SK-N-DZ (cell line): Measurements from ENCODE around the gene HARS1.
"Not testable (repeated sequence)": the region's sequence is repeated elsewhere in the genome, so short reads cannot be mapped to it uniquely, and the experiment has no call there.

ENCODE experiments used
- DNase-seq: peaks from one replicate; pipeline ENCODE4 v3.0.0-alpha.2; 2015; ENCODE audit warnings: low spot score
- small RNA-seq, 2 experiments: library from RNA; depleted of rRNA; stranded (forward); fragments of <200 nt; gene quantifications; one replicate each; pipeline ENCODE3, GENCODE V24; 2014

HARS1 gene

DNA sequence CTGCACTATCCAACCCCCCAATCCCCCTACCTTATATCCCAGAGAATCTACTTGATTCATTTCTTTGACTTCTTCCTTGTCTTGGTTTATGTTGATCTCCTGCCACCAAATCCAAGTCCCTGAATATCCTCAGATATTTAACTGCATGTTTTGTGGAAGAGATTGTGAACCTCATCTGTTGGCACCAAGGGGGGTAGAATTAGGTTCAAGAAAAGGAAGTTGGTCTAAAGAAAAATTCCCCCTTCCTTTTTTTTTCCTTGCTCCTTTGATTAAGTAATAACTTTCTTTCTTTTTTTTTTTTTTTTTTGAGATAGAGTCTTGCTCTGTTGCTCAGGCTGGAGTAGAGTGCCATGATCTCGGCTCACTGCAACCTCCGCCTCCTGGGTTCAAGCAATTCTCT, 57.7 kb downstream of the HARS1 start:
- DNase-seq: no peak

DNA sequence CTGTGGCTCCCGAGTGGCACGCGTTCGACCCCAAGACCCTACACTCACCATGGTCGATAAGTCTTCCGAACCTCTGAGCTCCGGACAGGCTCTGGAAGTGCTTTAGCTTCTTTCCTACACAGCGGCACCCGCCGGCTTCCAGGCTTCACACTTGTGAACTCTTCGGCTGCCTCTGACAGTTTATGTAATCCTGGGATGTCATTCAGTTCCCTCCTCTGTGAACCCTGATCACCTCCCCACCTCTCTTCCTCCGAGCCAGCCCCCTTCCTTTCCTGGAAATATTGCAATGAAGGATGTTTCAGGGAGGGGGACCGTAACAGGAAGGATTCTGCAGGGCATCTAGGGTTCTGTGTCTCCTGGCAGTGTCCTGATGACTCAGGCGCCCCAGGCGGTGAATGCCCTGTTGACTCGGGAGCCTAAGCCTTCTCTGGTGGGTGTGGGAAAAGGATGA, 58.1 kb downstream of the HARS1 start, which contains the start of gene CD14:
Gene CD14, minus strand, starts transcription at position 155 of the 451 bp plus-strand sequence. Its CDS starts 104 bp downstream, at position 51.
- peak; percentile 57 for DNase-seq

DNA sequence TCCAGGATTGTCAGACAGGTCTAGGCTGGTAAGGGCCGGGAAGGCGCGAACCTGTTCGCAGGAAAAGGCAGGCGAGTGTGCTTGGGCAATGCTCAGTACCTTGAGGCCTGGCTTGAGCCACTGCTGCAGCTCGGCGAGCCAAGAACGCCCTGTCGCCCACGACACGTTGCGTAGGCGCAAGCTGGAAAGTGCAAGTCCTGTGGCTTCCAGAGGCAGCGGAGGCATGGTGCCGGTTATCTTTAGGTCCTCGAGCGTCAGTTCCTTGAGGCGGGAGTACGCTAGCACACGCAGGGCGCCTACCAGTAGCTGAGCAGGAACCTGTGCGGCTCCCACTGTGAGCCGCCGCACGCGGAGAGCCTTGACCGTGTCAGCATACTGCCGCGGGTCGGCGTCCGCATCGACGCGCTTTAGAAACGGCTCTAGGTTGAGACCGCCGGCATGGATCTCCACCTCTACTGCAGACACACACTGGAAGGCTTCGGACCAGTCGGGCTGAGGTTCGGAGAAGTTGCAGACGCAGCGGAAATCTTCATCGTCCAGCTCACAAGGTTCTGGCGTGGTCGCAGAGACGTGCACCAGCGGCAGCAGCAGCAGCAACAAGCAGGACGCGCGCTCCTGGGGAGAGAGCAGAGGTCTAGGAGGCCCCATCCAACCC, 58.7 kb downstream of the HARS1 start:
- peak; percentile 50 for DNase-seq

DNA sequence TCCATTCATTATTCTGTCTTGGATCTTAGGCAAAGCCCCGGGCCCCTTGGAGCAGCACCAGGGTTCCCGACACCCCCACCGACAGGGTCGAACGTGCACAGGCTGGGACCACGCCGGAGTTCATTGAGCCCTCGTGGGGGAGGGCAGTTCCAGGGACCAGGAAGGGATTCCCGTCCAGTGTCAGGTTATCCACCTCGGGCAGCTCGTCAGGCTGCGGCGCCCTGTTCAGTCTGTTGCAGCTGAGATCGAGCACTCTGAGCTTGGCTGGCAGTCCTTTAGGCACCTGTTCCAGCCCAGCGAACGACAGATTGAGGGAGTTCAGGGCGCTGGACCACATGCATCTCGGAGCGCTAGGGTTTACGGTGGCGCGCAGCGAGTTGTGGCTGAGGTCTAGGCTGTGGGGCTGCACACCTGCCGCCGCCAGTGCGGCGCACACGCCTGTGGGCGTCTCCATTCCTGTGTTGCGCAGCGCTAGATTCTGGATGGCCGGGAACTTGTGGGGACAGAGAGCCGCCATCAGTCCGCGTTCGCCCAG, 59.3 kb downstream of the HARS1 start:
- DNase-seq: no peak

GRCh38 chr5:140631036-140631417, 60.1 kb downstream of the HARS1 start:
- no peak for DNase-seq

DNA sequence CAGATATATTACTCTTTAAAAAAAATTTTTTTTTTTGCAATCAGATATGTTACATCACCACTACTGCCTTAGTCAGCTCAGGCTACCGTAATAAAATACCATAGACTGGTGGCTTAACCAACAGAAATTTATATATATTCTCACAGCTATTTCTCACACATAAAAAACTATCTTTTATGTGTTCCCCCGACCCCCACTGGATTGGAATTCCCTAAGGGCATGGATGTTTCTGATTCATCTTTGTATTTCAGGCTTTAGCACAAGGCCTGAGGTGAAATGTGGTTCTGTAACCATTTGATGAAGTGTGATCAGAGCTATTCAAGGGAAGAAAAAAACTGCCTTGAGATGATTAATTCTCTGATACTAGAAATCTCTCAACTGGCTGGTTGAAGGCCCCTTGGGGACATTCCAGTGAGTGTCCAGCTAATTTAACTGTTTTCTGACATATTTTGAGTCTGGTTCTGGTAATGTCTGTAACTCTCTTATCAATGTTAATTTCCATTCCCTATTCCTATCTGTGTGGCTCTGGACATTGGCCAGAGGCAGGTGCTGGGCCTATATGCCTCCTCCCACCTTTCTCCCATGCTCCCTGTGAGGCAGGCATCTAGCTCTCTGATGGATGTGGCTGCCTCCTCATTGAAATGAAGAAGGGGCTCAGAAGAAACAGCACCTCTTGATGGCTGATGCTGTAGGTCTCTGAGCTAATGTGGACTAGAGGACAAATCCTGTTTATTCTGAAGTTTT, 60.7 kb downstream of the HARS1 start:
- no peak for DNase-seq

DNA sequence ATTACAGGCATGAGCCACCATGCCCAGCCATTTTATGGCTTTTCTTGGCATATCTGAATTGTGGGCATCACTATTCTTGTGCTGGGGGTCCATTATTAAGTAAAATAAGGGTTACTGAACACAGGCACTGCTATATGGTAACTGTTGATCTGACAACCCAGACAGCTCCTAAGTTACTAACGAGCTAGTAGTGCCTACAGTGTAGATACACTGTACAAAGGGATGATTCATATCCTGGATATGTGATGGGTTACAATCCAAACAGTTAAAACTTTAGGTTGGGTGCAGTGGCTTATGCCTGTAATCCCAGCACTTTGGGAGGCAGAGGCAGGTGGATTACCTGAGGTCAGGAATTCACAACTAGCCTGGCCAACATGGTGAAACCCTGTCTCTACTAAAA, 62.5 kb downstream of the HARS1 start:
- no peak for DNase-seq

DNA sequence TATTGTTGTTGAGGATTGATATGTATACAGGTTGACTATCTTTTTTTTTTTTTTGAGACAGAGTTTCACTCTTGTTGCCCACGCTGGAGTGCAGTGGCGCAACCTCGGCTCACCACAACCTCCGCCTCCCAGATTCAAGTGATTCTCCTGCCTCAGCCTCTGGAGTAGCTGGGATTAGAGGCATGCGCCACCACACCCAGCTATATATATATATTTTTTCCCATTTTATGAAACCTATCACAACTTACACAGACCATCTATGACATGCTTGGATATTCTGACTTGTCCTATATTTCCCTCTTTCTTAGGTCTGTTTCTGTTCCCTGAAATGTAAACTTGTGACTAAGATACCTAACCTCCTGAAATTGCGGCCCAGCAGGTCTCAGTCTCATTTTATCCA, 63.2 kb downstream of the HARS1 start:
- no peak for DNase-seq

DNA sequence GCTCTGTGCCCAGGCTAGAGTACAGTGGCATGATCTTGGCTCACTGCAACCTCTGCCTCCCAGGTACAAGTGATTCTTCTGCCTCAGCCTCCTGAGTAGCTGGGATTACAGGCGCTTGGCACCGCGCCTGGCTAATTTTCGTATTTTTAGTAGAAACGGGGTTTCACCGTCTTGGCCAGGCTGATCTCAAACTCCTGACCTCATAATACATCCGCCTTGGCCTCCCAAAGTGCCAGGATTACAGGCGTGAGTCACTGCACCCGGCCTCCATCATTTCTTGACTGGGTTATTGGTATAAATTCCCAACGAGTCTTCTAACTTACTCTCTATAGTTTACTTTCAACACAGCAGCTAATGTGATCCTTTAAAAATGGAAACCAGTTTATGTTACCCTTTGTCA, 66.3 kb downstream of the HARS1 start:
- not testable (repeated sequence) for DNase-seq

Small RNA genes lying within 50 kb of the gene (small RNA-seq; reads per million reads assigned to genes)
- 2.7 to 45.4 reads per million in 2 experiments for gene VTRNA1-1
- gene VTRNA1-2: 0.84 to 20.0 reads per million in 2 experiments
- 0.81 to 9.4 reads per million in 2 experiments for gene VTRNA1-3
